Measurements from ENCODE around the gene GREB1.

GREB1 gene

GRCh38 chr2:11677136-11678055, 143.6 kb downstream of the GREB1 start:
- TF ChIP-seq CTCF (conservative IDR thresholded peaks at IDR 0.05; ENCODE audit: low read length), result no peak
- H3K4me3 ChIP-seq (ENCODE audit: low read length), result no peak overlapping the region
- no peak for DNase-seq (ENCODE audit: low read depth)

GRCh38 chr2:11678306-11678960, 144.6 kb downstream of the GREB1 start:
- no peak for DNase-seq (ENCODE audit: low read depth)
- no peak for TF ChIP-seq CTCF (conservative IDR thresholded peaks at IDR 0.05; ENCODE audit: low read length)
- no peak overlapping the region for H3K4me3 ChIP-seq (ENCODE audit: low read length)

- no peak for TF ChIP-seq CTCF (conservative IDR thresholded peaks at IDR 0.05; ENCODE audit: low read length)
- DNase-seq (ENCODE audit: low read depth), result no peak
- H3K4me3 ChIP-seq (ENCODE audit: low read length), result no peak overlapping the region
These were observed 145.2 kb downstream of the GREB1 start for GRCh38 chr2:11679016-11679415.

GRCh38 chr2:11679486-11680181, 145.8 kb downstream of the GREB1 start:
- no peak for TF ChIP-seq CTCF (conservative IDR thresholded peaks at IDR 0.05; ENCODE audit: low read length)
- no peak for DNase-seq (ENCODE audit: low read depth)
- no peak overlapping the region for H3K4me3 ChIP-seq (ENCODE audit: low read length)

GRCh38 chr2:11680182-11680900, 146.5 kb downstream of the GREB1 start:
- H3K4me3 ChIP-seq (ENCODE audit: low read length), result no peak overlapping the region
- TF ChIP-seq CTCF (conservative IDR thresholded peaks at IDR 0.05; ENCODE audit: low read length), result no peak
- no peak for DNase-seq (ENCODE audit: low read depth)

- TF ChIP-seq CTCF (conservative IDR thresholded peaks at IDR 0.05; ENCODE audit: low read length), result no peak
These were observed 147.3 kb downstream of the GREB1 start for GRCh38 chr2:11680901-11681721.

More at GRCh38 chr2:11680901-11681721, 147.3 kb downstream of the GREB1 start:
- no peak for DNase-seq (ENCODE audit: low read depth)
- no peak overlapping the region for H3K4me3 ChIP-seq (ENCODE audit: low read length)

Measured in AG10803 (cell line).